Measurements from ENCODE around the gene METTL27. TPM values are rescaled to one million over a fixed set of nuclear protein-coding genes. Genes with fewer than 3 reads are reported as not detected.
"Not testable (repeated sequence)": the region's sequence is repeated elsewhere in the genome, so short reads cannot be mapped to it uniquely, and the experiment has no call there.

The METTL27 gene
- polyA plus RNA-seq, 3 donors = 1.1 to 2.1 (median 1.2) TPM

- Histone ChIP-seq H3K4me1 (ENCODE audit: control insufficient read depth in 1 of 2, insufficient read depth in 2 of 2, low read length in 2 of 2) (peaks cover 16 to 17% of the 10 kb centered on the region in 2 donors), H3K4me3 (replicated peaks in 1 of 3; ENCODE audit: low read depth in 2 of 3, low read length in 3 of 3) (no peak overlapping the region), H3K27me3 (ENCODE audit: control insufficient read depth in 2 of 2, insufficient read depth in 2 of 2, low read length in 2 of 2) (no peaks in the 10 kb centered on the region), H3K36me3 (replicated peaks in 1 of 2; ENCODE audit: control insufficient read depth in 1 of 2, insufficient read depth in 2 of 2, low read length in 2 of 2) (no peaks in the 10 kb centered on the region), H3K9ac (ENCODE audit: insufficient read depth, low read length, poor library complexity, severe bottlenecking) (no peak overlapping the region), H3K27ac (ENCODE audit: low read depth in 1 of 2, low read length in 2 of 2) (no peak overlapping the region), H4K20me1 (ENCODE audit: insufficient read depth, low read length) (no peaks in the 10 kb centered on the region), H3K79me2 (ENCODE audit: insufficient read depth, low read length) (no peaks in the 10 kb centered on the region), H3K9me3 (replicated peaks in 1 of 2; ENCODE audit: control insufficient read depth in 1 of 2, insufficient read depth in 1 of 2, low read length in 2 of 2) (no peaks in the 10 kb centered on the region), H3K4me2 (replicated peaks; ENCODE audit: extremely low read depth, low read length, poor library complexity, severe bottlenecking) (no peak overlapping the region), H2AFZ (ENCODE audit: insufficient read depth, low read depth, low read length, poor library complexity, severe bottlenecking) (no peak overlapping the region)
- H3K4me3 Mint-ChIP-seq = no peak overlapping the region
- no peaks in the 10 kb centered on the region for H3K36me3 Mint-ChIP-seq
- intact Hi-C loops (cut with micrococcal nuclease) = no loop called here
- TF ChIP-seq, protein P1, sequence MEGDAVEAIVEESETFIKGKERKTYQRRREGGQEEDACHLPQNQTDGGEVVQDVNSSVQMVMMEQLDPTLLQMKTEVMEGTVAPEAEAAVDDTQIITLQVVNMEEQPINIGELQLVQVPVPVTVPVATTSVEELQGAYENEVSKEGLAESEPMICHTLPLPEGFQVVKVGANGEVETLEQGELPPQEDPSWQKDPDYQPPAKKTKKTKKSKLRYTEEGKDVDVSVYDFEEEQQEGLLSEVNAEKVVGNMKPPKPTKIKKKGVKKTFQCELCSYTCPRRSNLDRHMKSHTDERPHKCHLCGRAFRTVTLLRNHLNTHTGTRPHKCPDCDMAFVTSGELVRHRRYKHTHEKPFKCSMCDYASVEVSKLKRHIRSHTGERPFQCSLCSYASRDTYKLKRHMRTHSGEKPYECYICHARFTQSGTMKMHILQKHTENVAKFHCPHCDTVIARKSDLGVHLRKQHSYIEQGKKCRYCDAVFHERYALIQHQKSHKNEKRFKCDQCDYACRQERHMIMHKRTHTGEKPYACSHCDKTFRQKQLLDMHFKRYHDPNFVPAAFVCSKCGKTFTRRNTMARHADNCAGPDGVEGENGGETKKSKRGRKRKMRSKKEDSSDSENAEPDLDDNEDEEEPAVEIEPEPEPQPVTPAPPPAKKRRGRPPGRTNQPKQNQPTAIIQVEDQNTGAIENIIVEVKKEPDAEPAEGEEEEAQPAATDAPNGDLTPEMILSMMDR (IDR thresholded peaks at IDR 0.05) = no peak
- 11% methylated on average over 4 of the region's 6 CpGs for WGBS (ENCODE audit: insufficient coverage)
- H3K27ac Mint-ChIP-seq = peak overlapping the region in 1 of 7 donors; percentile 28
- H3K4me1 Mint-ChIP-seq = peaks cover 8% of the 10 kb centered on the region
- no peak for DNase-seq
- no peaks in the 10 kb centered on the region for H3K9me3 Mint-ChIP-seq
- peaks cover 9 to 13% (median 11%) of the 10 kb centered on the region in 3 donors for H3K27me3 Mint-ChIP-seq (ENCODE audit: low read depth in 3 of 3)
Observed at GRCh38 chr7:73838642-73839041, 3.7 kb downstream of the METTL27 start.

DNA sequence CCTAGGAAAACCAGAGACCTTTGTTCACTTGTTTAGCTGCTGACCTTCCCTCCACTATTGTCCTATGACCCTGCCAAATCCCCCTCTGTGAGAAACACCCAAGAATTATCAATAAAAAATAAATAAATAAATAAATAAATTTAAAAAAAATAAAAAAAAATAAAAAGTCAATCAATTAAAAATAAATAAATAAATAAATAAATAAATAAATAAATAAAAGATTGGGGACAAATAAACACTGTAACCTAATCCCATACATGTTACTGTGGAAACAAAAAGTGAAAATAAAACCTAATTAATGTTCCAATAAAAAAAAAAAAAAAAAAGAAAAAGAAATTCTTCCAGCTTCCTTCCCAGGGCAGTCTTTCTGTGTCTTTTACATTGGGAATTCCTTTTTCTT is 5.1 kb downstream of the METTL27 start:
- H3K27ac Mint-ChIP-seq; H3K27ac ChIP-seq (ENCODE audit: low read depth in 1 of 2, low read length in 2 of 2); H3K79me2 ChIP-seq (ENCODE audit: insufficient read depth, low read length); H3K27me3 ChIP-seq (ENCODE audit: control insufficient read depth in 2 of 2, insufficient read depth in 2 of 2, low read length in 2 of 2); intact Hi-C loops (cut with micrococcal nuclease); H3K9me3 Mint-ChIP-seq; H3K36me3 Mint-ChIP-seq; H3K4me3 ChIP-seq (replicated peaks in 1 of 3; ENCODE audit: low read depth in 2 of 3, low read length in 3 of 3); H3K9me3 ChIP-seq (replicated peaks in 1 of 2; ENCODE audit: control insufficient read depth in 1 of 2, insufficient read depth in 1 of 2, low read length in 2 of 2); DNase-seq; H3K9ac ChIP-seq (ENCODE audit: insufficient read depth, low read length, poor library complexity, severe bottlenecking); H3K4me2 ChIP-seq (replicated peaks; ENCODE audit: extremely low read depth, low read length, poor library complexity, severe bottlenecking); H4K20me1 ChIP-seq (ENCODE audit: insufficient read depth, low read length); H3K36me3 ChIP-seq (replicated peaks in 1 of 2; ENCODE audit: control insufficient read depth in 1 of 2, insufficient read depth in 2 of 2, low read length in 2 of 2); H3K4me3 Mint-ChIP-seq; H2AFZ ChIP-seq (ENCODE audit: insufficient read depth, low read depth, low read length, poor library complexity, severe bottlenecking): not testable (repeated sequence)
- H3K27me3 Mint-ChIP-seq (ENCODE audit: low read depth in 3 of 3) = peaks cover 10 to 12% (median 10%) of the 10 kb centered on the region in 3 donors
- H3K4me1 ChIP-seq (ENCODE audit: control insufficient read depth in 1 of 2, insufficient read depth in 2 of 2, low read length in 2 of 2) = peaks cover 12 to 18% of the 10 kb centered on the region in 2 donors
- H3K4me1 Mint-ChIP-seq = peaks cover 16% of the 10 kb centered on the region
